Measurements from ENCODE around the gene OAS2. TPM values are rescaled to one million over a fixed set of nuclear protein-coding genes. Genes with fewer than 3 reads are reported as not detected.
"Not testable (repeated sequence)": the region's sequence is repeated elsewhere in the genome, so short reads cannot be mapped to it uniquely, and the experiment has no call there.

Gene OAS2
- total RNA-seq, 2 experiments from 2014 or later = 237 to 242 TPM

GRCh38 chr12:112988224-112988623 lies 9.9 kb downstream of the OAS2 start:
- peak; percentile 83 for ATAC-seq

GRCh38 chr12:112988823-112989385 lies 10.6 kb downstream of the OAS2 start:
- peaks cover 17% of the 10 kb centered on the region for H3K9me3 Mint-ChIP-seq (ENCODE audit: insufficient read depth)
- ATAC-seq; DNase-seq; H3K4me3 Mint-ChIP-seq; H3K27me3 Mint-ChIP-seq (ENCODE audit: low read depth): not testable (repeated sequence)
- peaks cover 63% of the 10 kb centered on the region for H3K4me1 Mint-ChIP-seq (ENCODE audit: low read depth)
- ChIA-PET CTCF (interaction anchor here (1.2 to 2.0 kb wide), 6 partner anchors 11 to 89 kb away, joined by 3 to 11 read pairs (median 6); partner anchors contain the start of genes OAS1 and OAS2), POLR2A (interaction anchor here (0.8 to 8.8 kb wide), 2 partner anchors 10 to 82 kb away, joined by 3 to 104 read pairs; partner anchors contain the start of genes OAS1 and OAS2)
- peak overlapping the region; percentile 88 for H3K27ac Mint-ChIP-seq
- H3K36me3 Mint-ChIP-seq (ENCODE audit: low read depth) = peaks cover 100% of the 10 kb centered on the region

More at GRCh38 chr12:112988224-112988623, 9.9 kb downstream of the OAS2 start:
- peaks cover 100% of the 10 kb centered on the region for H3K36me3 Mint-ChIP-seq (ENCODE audit: low read depth)
- H3K27ac Mint-ChIP-seq = peak overlapping the region; percentile 88
- ChIA-PET CTCF (interaction anchor here (0.5 to 1.8 kb wide), 6 partner anchors 9 to 200 kb away, joined by 3 to 8 read pairs (median 4); partner anchors contain the start of genes OAS1 and OAS2), POLR2A (interaction anchor here (0.8 to 8.8 kb wide), 3 partner anchors 10 to 81 kb away, joined by 3 to 104 read pairs (median 4); partner anchors contain the start of genes OAS1 and OAS2)
- no peak overlapping the region for H3K4me3 Mint-ChIP-seq
- peaks cover 64% of the 10 kb centered on the region for H3K4me1 Mint-ChIP-seq (ENCODE audit: low read depth)
- H3K27me3 Mint-ChIP-seq (ENCODE audit: low read depth) = no peaks in the 10 kb centered on the region
- peaks cover 22% of the 10 kb centered on the region for H3K9me3 Mint-ChIP-seq (ENCODE audit: insufficient read depth)
- peak; percentile 56 for DNase-seq

- Mint-ChIP-seq H3K9me3 (ENCODE audit: insufficient read depth) (peaks cover 8% of the 10 kb centered on the region), H3K4me3 (no peak overlapping the region), H3K36me3 (ENCODE audit: low read depth) (peaks cover 95% of the 10 kb centered on the region), H3K4me1 (ENCODE audit: low read depth) (peaks cover 59% of the 10 kb centered on the region), H3K27me3 (ENCODE audit: low read depth) (no peaks in the 10 kb centered on the region), H3K27ac (peak overlapping the region; percentile 44)
- ChIA-PET CTCF (interaction anchor here (1.1 to 2.0 kb wide), 4 partner anchors 9 to 89 kb away, joined by 3 to 11 read pairs (median 6); partner anchors contain the start of gene OAS2), POLR2A (interaction anchor here (8.8 kb wide), 1 partner anchor 11 kb away, joined by 104 read pairs; the partner anchor contains the start of gene OAS2)
- DNase-seq (no peak), ATAC-seq (no peak)
Measured at GRCh38 chr12:112989806-112990205, 11.5 kb downstream of the OAS2 start.

- no peak overlapping the region for H3K27ac Mint-ChIP-seq
- POLR2A ChIA-PET = interaction anchor here (1.1 to 8.8 kb wide), 3 partner anchors 14 to 313 kb away, joined by 3 to 104 read pairs (median 4); partner anchors contain the start of genes OAS2 and OAS3
- no peak overlapping the region for H3K4me3 Mint-ChIP-seq
- DNase-seq (peak; percentile 70), ATAC-seq (peak; percentile 45)
- peaks cover 95% of the 10 kb centered on the region for H3K36me3 Mint-ChIP-seq (ENCODE audit: low read depth)
- no peaks in the 10 kb centered on the region for H3K27me3 Mint-ChIP-seq (ENCODE audit: low read depth)
- CTCF ChIA-PET = interaction anchor here (0.6 to 3.1 kb wide), 43 partner anchors 9 to 370 kb away, joined by 3 to 61 read pairs (median 4); partner anchors contain the start of genes OAS1 and OAS2
- no peaks in the 10 kb centered on the region for H3K9me3 Mint-ChIP-seq (ENCODE audit: insufficient read depth)
- H3K4me1 Mint-ChIP-seq (ENCODE audit: low read depth) = peaks cover 32% of the 10 kb centered on the region
Measured at GRCh38 chr12:112992541-112993398, 14.5 kb downstream of the OAS2 start.

- peaks cover 15% of the 10 kb centered on the region for H3K4me1 Mint-ChIP-seq (ENCODE audit: low read depth)
- ATAC-seq (no peak), DNase-seq (no peak)
- H3K4me3 Mint-ChIP-seq = no peak overlapping the region
- CTCF ChIA-PET = no interaction called here
- H3K27me3 Mint-ChIP-seq (ENCODE audit: low read depth) = no peaks in the 10 kb centered on the region
- H3K27ac Mint-ChIP-seq = no peak overlapping the region
- H3K9me3 Mint-ChIP-seq (ENCODE audit: insufficient read depth) = no peaks in the 10 kb centered on the region
- peaks cover 95% of the 10 kb centered on the region for H3K36me3 Mint-ChIP-seq (ENCODE audit: low read depth)
- POLR2A ChIA-PET = interaction anchor here (8.8 kb wide), 1 partner anchor 17 kb away, joined by 104 read pairs; the partner anchor contains the start of gene OAS2
Measured at GRCh38 chr12:112995008-112995407, 16.7 kb downstream of the OAS2 start.

- Mint-ChIP-seq H3K36me3 (ENCODE audit: low read depth) (peaks cover 93% of the 10 kb centered on the region), H3K4me1 (ENCODE audit: low read depth) (peaks cover 13% of the 10 kb centered on the region), H3K27me3 (ENCODE audit: low read depth) (no peaks in the 10 kb centered on the region), H3K4me3 (no peak overlapping the region), H3K9me3 (ENCODE audit: insufficient read depth) (no peaks in the 10 kb centered on the region), H3K27ac (no peak overlapping the region)
- CTCF ChIA-PET = no interaction called here
- POLR2A ChIA-PET = no interaction called here
- no peak for ATAC-seq
- DNase-seq = no peak
Measured at GRCh38 chr12:112996501-112996900, 18.2 kb downstream of the OAS2 start.

- ChIA-PET CTCF (interaction anchor here (1.0 kb wide), 1 partner anchor 100 kb away, joined by 3 read pairs; no protein-coding TSS in a partner anchor), POLR2A (no interaction called here)
- DNase-seq (no peak), ATAC-seq (no peak)
- no peaks in the 10 kb centered on the region for H3K27me3 Mint-ChIP-seq (ENCODE audit: low read depth)
- H3K4me1 Mint-ChIP-seq (ENCODE audit: low read depth) = peaks cover 12% of the 10 kb centered on the region
- H3K36me3 Mint-ChIP-seq (ENCODE audit: low read depth) = peaks cover 92% of the 10 kb centered on the region
- no peak overlapping the region for H3K4me3 Mint-ChIP-seq
- H3K9me3 Mint-ChIP-seq (ENCODE audit: insufficient read depth) = no peaks in the 10 kb centered on the region
- H3K27ac Mint-ChIP-seq = peak overlapping the region; percentile 5
Measured at GRCh38 chr12:112997506-112997905, 19.2 kb downstream of the OAS2 start.

- Mint-ChIP-seq H3K36me3 (ENCODE audit: low read depth) (peaks cover 92% of the 10 kb centered on the region), H3K27me3 (ENCODE audit: low read depth) (no peaks in the 10 kb centered on the region), H3K9me3 (ENCODE audit: insufficient read depth) (no peaks in the 10 kb centered on the region), H3K4me3 (no peak overlapping the region), H3K4me1 (ENCODE audit: low read depth) (no peaks in the 10 kb centered on the region), H3K27ac (peak overlapping the region; percentile 35)
- ChIA-PET POLR2A (no interaction called here), CTCF (no interaction called here)
- DNase-seq (no peak), ATAC-seq (no peak)
Measured at GRCh38 chr12:112998987-112999767, 20.9 kb downstream of the OAS2 start.

GRCh38 chr12:113000433-113000832 lies 22.1 kb downstream of the OAS2 start:
- Mint-ChIP-seq H3K9me3 (ENCODE audit: insufficient read depth) (no peaks in the 10 kb centered on the region), H3K27me3 (ENCODE audit: low read depth) (no peaks in the 10 kb centered on the region), H3K4me3 (no peak overlapping the region), H3K27ac (no peak overlapping the region), H3K36me3 (ENCODE audit: low read depth) (peaks cover 96% of the 10 kb centered on the region), H3K4me1 (ENCODE audit: low read depth) (no peaks in the 10 kb centered on the region)
- no peak for ATAC-seq
- CTCF ChIA-PET = no interaction called here
- DNase-seq = no peak
- POLR2A ChIA-PET = no interaction called here

- H3K4me1 Mint-ChIP-seq (ENCODE audit: low read depth) = no peaks in the 10 kb centered on the region
- no peak overlapping the region for H3K4me3 Mint-ChIP-seq
- ATAC-seq (no peak), DNase-seq (no peak)
- H3K27ac Mint-ChIP-seq = no peak overlapping the region
- CTCF ChIA-PET = interaction anchor here (1.3 kb wide), 1 partner anchor 10 kb away, joined by 5 read pairs; no protein-coding TSS in a partner anchor
- no peaks in the 10 kb centered on the region for H3K27me3 Mint-ChIP-seq (ENCODE audit: low read depth)
- no peaks in the 10 kb centered on the region for H3K9me3 Mint-ChIP-seq (ENCODE audit: insufficient read depth)
- peaks cover 94% of the 10 kb centered on the region for H3K36me3 Mint-ChIP-seq (ENCODE audit: low read depth)
- POLR2A ChIA-PET = no interaction called here
Measured at GRCh38 chr12:113002155-113002554, 23.8 kb downstream of the OAS2 start.

GRCh38 chr12:113002676-113003075 lies 24.4 kb downstream of the OAS2 start:
- ChIA-PET POLR2A (no interaction called here), CTCF (no interaction called here)
- DNase-seq (no peak), ATAC-seq (no peak)
- no peaks in the 10 kb centered on the region for H3K4me1 Mint-ChIP-seq (ENCODE audit: low read depth)
- no peaks in the 10 kb centered on the region for H3K27me3 Mint-ChIP-seq (ENCODE audit: low read depth)
- no peaks in the 10 kb centered on the region for H3K9me3 Mint-ChIP-seq (ENCODE audit: insufficient read depth)
- no peak overlapping the region for H3K4me3 Mint-ChIP-seq
- H3K27ac Mint-ChIP-seq = no peak overlapping the region
- H3K36me3 Mint-ChIP-seq (ENCODE audit: low read depth) = peaks cover 94% of the 10 kb centered on the region

Measured in activated CD8-positive, alpha-beta T cell treated with anti-CD3 and anti-CD28 coated beads, Interleukin-2, amount 10 ng/mL, durations not matched to agents 7 days and 5 days (primary cell).